Stimulated activated CD4-positive, alpha-beta T cell treated with anti-CD3 and anti-CD28 coated beads, Interleukin-12 subunit alpha, Interleukin-12 subunit beta, amount 100 ng/mL, for 4 hours (primary cell): ENCODE data around the gene INKA1.
"Not testable (repeated sequence)": the region's sequence is repeated elsewhere in the genome, so short reads cannot be mapped to it uniquely, and the experiment has no call there.

ENCODE experiments used
- DNase-seq: peaks from one replicate; pipeline ENCODE4 v3.0.0-alpha.2; 2020

INKA1 gene

DNA sequence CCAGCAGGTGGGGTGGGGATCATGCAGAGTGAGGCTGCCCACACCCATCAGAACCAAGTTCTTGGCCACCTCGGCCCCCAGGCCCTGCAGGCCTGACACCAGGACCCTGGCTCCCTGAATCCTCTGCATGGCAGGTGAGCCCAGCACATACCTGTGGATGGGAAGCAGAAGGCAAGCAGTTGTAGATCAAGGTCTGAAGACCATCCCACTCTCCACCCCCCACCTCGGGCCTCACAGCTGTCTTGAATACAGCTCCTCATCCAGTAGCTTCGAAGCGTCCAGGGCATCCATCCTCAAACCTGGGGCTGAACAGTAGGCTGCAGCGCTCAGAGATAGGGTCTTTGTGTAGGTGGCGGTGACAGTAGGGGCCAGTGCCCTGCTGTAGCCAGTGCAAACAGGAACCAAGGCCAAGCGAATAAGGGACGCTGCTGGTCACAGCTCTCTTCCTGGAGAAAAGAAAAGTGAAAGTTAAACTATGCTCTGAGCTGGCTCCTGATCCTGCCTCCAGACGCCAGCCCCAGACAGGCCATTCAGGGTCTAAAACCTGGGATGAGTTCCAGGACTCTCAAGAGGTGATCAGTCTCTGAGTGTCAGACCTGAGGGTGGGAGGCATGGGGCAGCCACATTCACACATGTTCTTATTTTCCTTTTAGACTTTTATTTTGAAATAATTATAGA lies 10.6 kb downstream of the INKA1 start, which contains the start of gene UBA7:
Gene UBA7 (minus strand): TSS at position 457 of the 678 bp plus-strand sequence. CDS start 166 bp downstream, at position 291.
- no peak for DNase-seq

DNA sequence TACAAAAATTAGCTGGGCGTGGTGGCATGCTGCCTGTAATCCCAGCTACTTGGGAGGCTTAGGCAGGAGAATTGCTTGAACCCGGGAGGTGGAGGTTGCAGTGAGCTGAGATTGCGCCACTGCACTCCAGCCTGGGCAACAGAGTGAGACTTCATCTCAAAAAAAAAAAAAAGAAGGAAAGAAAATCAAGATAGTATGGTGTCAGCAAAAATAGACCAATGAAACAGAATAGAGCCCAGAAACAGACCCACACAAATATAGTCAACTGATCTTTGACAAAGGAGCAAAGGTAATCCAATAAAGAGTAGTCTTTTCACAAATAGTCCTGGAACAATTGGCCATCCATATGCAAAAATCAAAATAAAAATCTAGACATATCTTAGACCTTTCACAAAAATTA lies 20.1 kb downstream of the INKA1 start:
- not testable (repeated sequence) for DNase-seq

DNA sequence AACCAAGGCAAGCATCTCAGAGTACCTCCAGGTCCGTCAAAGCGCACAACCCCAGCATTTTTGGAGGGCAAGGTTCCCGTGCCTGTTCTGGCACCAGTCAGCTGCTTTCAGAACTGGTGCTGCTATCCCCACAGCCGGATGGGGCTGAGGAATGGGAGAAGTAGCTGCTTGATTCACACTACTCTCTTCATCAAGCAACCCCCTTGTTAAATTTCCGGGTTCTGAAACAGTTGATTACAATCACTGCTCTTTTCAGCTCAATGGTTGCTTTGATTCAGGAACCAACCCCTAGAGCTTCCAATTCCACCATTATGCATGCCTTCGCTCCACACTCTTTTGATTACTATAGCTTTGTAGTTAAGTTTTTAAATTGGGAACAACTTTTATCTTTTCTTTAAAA lies 23.0 kb downstream of the INKA1 start:
- no peak for DNase-seq

DNA sequence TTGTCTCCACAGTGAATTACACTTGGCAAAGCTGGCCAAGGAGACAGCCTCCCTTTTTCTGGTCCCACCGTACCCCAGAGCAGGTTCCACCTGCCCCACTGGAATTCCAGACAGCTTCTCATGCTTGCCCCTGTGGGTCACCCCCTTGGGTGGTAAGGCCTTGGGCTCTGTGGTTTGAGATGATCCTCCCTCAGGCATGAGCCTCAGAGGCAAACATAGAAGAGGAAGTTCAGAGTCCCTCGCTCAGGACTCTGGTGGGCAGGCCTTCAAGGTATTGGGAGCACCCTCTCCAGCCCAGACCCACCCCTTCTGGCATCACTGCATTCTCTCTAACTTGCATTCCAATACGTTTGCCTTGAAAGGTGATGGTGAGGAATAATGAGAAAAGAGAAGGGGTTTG lies 28.3 kb downstream of the INKA1 start:
- DNase-seq = no peak

DNA sequence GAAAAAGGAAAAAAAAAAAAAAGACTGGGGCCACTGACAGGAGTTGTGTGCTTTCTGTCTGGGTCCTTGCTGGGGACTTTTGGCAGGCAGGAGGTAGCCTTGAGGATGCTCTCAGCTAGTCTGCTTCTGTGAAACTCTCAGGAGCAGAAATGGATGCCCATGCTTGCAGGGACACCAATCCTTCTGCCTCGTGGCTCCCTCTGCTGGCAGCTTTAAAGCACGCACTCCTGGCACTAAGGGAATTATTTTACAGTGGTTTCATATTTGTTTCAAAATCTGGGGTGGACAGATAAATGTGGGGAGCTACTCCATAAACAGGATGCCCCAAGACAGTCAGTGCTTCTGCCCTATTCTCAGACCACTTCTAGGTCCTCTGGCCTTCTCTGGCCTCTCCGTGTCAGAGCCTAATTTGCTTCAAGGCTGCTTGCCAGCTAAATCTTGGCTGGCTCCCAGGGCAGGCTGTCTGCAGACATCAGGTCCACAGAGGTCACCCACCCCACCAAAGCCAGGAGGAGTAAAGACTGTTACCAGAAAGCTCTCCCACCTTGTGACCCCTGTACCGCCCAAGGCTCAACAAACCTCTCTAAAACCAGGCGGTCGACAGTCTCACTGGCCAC lies 36.2 kb downstream of the INKA1 start:
- DNase-seq = peak; percentile 75

DNA sequence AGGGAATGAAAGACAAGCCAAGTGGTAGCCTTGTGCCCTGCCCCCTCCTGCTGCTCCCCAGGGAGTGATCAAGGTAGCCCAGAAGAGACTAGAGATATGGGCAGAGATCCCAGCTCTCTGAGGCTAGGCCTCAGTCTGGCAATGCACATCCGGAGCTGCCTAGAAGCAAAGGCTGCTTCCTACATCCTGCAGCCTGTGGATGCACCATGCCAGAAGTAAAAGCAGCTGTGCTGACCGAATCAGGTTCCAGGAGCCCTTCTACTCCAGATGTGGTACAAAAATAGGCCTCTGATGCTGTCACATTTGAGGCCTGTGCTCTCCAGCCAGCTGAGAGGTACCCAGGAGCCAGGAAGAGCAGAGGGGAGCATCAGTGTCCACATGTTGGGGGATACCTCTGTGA lies 37.3 kb downstream of the INKA1 start:
- no peak for DNase-seq

DNA sequence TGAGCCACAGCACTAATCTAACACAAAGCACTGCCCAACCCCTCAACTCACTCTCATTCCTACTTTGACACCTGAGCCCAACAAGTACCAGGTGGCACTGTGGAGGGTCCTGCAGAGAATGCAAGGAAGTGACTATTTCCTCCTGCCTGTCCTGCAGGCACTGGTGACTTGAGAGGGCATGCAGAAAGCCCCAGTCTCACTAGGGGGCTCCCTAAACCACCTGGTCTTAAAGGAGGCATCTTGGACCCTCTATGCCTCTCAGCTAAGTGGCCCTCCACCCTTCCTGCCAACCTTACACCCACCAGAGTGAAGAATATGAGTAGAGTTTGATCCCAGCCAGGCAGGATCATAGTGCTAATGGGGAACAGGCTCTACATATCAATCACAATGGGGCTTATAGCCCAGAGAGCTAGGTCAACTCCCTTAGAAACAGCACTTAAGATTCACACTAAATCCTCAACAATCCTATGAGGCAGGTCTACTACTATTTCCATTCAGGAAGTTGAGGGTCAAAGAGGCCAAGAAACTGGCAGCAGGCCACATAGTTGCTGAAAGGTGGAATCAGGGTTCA lies 38.1 kb downstream of the INKA1 start:
- DNase-seq = no peak

DNA sequence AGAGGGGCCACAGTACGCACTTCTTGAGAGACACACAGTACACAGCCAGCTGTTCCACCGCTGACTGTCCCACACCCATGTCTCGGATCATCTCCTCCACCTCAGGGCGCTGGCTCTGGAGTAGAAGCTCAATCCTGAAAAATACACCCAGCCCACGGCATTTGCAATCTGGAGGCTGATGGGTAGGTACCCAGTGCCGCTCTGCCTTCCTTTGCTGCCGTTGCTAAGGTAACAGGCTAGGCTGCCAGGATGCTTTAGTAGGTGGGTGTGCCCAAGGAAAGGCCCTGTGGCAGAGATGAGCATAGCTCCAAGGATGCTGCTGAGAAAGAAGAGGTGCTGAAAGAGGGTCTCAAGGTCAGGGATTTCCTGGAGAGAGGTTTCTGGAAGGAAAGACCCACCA lies 38.7 kb downstream of the INKA1 start:
- DNase-seq = no peak

DNA sequence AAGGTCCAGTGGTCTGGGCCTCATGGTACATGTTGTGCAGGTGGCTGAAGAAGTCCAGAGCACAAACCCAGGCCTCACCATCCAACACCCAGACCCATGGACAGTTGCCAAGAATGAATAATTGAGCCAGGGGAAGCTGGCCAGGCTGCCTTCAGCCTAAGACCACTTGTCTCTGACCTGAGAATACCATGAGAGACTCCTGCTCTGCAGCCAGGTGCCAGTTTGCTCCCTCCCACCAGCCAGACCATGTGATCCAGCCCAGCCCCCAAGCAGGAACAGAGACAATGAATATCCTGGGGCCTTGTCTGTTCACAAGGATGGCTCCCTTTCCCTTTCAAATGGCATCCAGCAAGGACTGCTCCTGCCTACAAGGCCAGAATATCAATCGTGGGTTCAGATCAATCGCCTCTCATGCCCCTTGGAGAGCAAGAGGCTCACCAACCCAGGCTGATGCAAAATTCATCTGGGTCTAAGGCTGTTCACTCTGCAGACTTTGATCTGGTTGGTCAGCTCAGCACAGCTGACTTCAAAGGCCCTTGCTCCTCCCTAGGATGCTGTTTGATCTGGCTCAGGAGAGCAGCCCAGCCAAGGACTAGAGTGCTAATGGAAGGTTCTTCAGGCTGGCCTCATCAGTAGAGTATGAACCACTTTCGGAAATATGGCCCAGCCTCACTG lies 39.9 kb downstream of the INKA1 start:
- DNase-seq = no peak

DNA sequence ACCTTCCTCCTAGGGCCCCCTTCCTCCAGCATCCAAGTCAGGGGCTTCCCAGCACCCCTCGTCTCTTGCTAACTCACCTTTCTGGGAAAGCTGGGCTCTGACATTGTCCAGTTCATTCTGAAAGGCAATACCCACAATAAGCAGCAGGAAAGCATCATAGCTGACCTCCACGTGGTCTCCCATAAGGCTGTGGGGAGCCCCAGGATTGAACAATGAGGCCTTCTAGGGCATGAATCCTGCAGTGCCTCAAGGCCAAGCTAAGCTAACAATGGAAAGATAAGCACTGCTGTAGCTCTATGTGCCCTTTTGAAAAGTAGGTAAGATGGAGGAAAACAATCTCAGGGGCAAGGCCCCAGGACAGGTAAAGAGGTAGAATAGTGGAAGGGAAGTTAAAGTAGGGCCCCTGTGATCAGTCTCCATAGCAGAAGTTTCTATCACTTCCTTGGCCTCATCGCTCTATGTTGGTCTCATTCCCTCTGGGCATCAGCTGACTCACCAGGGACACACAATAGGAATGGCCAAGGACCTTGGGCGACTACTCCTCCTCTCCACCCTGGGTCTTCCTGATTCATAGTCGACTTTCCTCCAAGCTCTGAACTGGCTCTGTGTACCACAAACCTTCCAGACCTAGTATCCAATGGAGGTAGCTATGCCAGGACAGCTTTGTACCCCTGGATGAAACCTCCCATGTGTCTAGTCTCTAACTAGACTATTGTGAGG lies 41.6 kb downstream of the INKA1 start:
- DNase-seq = no peak

DNA sequence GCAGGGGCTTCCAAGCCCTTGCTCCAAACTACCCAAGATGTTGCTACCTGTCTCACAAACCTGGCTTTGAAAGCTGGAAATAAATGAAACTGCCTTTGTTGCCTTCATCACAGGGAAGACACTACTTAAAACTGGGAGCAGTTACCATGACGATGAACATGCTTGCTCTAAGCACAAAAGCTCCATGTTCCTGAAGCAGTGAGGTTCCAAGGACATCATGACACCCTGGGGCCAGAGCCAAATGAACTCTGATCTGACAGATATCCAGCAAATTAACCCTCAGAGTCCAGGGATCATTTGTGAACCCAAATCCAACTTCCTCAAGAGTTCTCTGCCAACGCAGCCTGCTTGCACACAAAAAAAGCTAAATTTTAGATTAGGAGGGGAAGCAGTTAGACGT lies 42.6 kb downstream of the INKA1 start:
- DNase-seq = no peak
